ENCODE results near the gene ENAH. TPM values are rescaled to one million over a fixed set of nuclear protein-coding genes. Genes with fewer than 3 reads are reported as not detected.
A peak's percentile ranks its signal among the peaks of the same experiment; 100 is the strongest.

Gene ENAH
- total and polyA plus RNA-seq, 12 donors = 12.4 to 201 (median 99.8) TPM

DNA sequence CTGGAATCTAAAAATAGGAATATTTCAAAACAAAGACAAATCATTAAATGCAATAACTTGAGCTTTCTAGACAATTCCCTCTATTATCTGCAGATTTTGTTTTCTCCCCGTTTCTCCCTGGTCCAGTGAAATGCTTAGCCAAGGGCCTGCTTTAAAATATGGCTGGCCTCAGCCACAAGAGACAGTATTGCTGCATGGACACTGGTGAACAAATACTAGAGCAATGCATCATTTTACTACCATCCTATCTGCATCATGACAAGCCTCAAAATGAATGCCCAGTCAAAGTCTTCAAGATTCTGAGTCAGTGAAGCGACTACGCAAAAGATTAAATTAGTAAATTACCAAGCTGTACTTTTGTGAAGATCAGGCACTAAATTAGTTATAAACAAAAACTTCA, 80.5 kb downstream of the ENAH start:
- no peaks in the 10 kb centered on the region for H3K27me3 ChIP-seq
- H3K36me3 ChIP-seq = no peaks in the 10 kb centered on the region
- DNase-seq = no peak
- TF ChIP-seq, protein P1, sequence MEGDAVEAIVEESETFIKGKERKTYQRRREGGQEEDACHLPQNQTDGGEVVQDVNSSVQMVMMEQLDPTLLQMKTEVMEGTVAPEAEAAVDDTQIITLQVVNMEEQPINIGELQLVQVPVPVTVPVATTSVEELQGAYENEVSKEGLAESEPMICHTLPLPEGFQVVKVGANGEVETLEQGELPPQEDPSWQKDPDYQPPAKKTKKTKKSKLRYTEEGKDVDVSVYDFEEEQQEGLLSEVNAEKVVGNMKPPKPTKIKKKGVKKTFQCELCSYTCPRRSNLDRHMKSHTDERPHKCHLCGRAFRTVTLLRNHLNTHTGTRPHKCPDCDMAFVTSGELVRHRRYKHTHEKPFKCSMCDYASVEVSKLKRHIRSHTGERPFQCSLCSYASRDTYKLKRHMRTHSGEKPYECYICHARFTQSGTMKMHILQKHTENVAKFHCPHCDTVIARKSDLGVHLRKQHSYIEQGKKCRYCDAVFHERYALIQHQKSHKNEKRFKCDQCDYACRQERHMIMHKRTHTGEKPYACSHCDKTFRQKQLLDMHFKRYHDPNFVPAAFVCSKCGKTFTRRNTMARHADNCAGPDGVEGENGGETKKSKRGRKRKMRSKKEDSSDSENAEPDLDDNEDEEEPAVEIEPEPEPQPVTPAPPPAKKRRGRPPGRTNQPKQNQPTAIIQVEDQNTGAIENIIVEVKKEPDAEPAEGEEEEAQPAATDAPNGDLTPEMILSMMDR (IDR thresholded peaks at IDR 0.05) = peak in 6 of 9 donors; percentile 12 to 46 (median 28)
- peaks cover 0 to 52% (median 29%) of the 10 kb centered on the region in 9 donors for H3K4me1 ChIP-seq
- H3K9me3 ChIP-seq = no peaks in the 10 kb centered on the region
- no peak overlapping the region for H3K27ac ChIP-seq
- WGBS, 2 donors = 71 to 81% methylated on average over 3 of the region's 3 CpGs
- intact Hi-C loops (cut with DNase I) = loop anchor here in 2 of 10 donors (10.0 kb wide), 2 partner anchors 72 to 82 kb away; partner anchors contain the start of gene ENAH (in 1 of the 2)
- no peak overlapping the region for H3K4me3 ChIP-seq
- ATAC-seq = peak in 1 of 8 donors; percentile 44

DNA sequence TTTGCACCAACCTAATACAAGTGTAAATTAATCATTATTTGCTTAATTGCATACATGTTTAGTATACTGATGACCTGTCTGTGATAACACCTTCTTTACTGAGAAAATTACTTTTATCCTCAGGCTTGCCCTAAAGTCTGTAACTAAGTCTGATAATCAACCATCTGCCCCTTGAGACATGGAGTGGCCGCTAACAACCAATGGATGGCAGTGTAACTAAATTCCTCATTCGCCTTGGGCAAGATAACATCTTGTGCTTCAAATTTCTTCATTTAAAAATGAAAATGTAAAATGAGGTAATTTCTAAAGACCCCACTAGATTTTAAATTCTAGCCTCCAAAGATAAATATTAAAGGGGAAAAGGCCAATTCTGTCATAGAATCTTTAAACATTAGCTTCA, 85.1 kb downstream of the ENAH start:
- no peak overlapping the region for H3K27ac ChIP-seq
- intact Hi-C loops (cut with DNase I) = loop anchor here in 2 of 10 donors (5.0 to 10.0 kb wide), 3 partner anchors 85 to 200 kb away; partner anchors contain the start of gene ENAH (in 2 of the 2)
- peaks cover 0 to 46% (median 23%) of the 10 kb centered on the region in 9 donors for H3K4me1 ChIP-seq
- TF ChIP-seq, protein P1 (IDR thresholded peaks at IDR 0.05) = peak in 5 of 9 donors; percentile 11 to 37 (median 25)
- DNase-seq = no peak
- H3K36me3 ChIP-seq = peaks cover 0 to 20% (median 0%) of the 10 kb centered on the region in 9 donors
- 77% methylated on average over 2 of the region's 2 CpGs for WGBS, 2 donors
- no peak for ATAC-seq
- H3K4me3 ChIP-seq = no peak overlapping the region
- H3K27me3 ChIP-seq = no peaks in the 10 kb centered on the region
- no peaks in the 10 kb centered on the region for H3K9me3 ChIP-seq

DNA sequence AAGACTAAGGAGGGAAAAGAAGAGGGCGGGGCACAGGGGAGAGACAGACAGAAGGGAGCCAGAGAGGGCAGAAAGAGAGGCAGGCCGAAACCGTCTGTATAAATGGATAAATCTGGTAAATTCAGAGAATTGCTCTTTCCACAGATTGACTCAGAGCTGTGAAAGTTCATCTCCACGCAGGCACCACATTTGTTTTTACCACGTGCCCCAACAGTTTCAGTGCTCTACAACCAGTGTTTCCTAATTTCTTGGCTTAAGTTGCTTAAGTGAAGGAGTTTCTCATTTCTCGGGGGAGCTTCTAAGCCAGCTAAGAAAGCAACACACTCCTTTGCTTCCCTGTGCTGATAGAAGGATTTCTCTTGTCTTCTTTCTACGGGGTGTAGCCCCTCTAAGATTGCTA, 87.1 kb downstream of the ENAH start:
- intact Hi-C loops (cut with DNase I) = loop anchor here in 2 of 10 donors (5.0 to 10.0 kb wide), 3 partner anchors 86 to 201 kb away; partner anchors contain the start of gene ENAH (in 2 of the 2)
- peaks cover 0 to 37% (median 23%) of the 10 kb centered on the region in 9 donors for H3K4me1 ChIP-seq
- H3K4me3 ChIP-seq = no peak overlapping the region
- H3K36me3 ChIP-seq = peaks cover 0 to 34% (median 0%) of the 10 kb centered on the region in 9 donors
- TF ChIP-seq, protein P1 (IDR thresholded peaks at IDR 0.05) = no peak
- DNase-seq (no peak), ATAC-seq (peak; percentile 30 to 87 (median 62))
- no peaks in the 10 kb centered on the region for H3K27me3 ChIP-seq
- H3K27ac ChIP-seq = peak overlapping the region in 3 of 10 donors; percentile 8 to 41 (median 21)
- 73 to 76% methylated on average over 7 of the region's 7 CpGs for WGBS, 2 donors
- no peaks in the 10 kb centered on the region for H3K9me3 ChIP-seq

DNA sequence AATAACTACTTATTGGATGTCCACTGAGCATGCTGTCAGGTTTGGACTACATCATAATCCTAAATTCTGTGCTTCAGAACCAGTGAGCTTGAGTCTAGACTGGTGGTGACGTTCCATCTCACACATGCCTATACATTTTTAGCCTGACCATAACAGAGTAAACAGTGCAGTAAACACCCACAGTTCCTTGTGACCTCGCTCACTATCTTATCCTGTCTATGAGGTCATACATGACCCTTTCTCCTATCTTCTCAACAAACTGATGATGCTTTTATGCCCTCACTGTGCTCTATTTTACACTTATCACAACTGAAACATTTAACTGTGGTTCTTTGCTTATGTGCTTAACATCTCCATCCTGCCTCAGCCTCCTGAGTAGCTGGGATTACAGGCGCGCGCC, 91.2 kb downstream of the ENAH start:
- H3K4me3 ChIP-seq = no peak overlapping the region
- TF ChIP-seq, protein P1 (IDR thresholded peaks at IDR 0.05) = no peak
- peaks cover 0 to 11% (median 4%) of the 10 kb centered on the region in 11 donors for H3K9me3 ChIP-seq
- H3K27me3 ChIP-seq = no peaks in the 10 kb centered on the region
- 97 to 99% methylated on average over 5 of the region's 5 CpGs for WGBS, 2 donors
- intact Hi-C loops (cut with DNase I) = loop anchor here in 2 of 10 donors (5.0 to 10.0 kb wide), 2 partner anchors 93 to 211 kb away; partner anchors contain the start of gene ENAH (in 1 of the 2)
- H3K4me1 ChIP-seq = peaks cover 0 to 14% (median 0%) of the 10 kb centered on the region in 9 donors
- DNase-seq (no peak), ATAC-seq (no peak)
- peaks cover 0 to 51% (median 0%) of the 10 kb centered on the region in 9 donors for H3K36me3 ChIP-seq
- no peak overlapping the region for H3K27ac ChIP-seq
